ENCODE data around the gene HNRNPC.

GRCh38 chr14:21233457-21234076 lies 35.7 kb downstream of the HNRNPC start:
- TF ChIP-seq GATA2 (IDR thresholded peaks at IDR 0.05; ENCODE audit: low read depth, low read length) (no peak), GATA3 (IDR thresholded peaks at IDR 0.05; ENCODE audit: low read depth, low read length) (no peak)
